Measurements from ENCODE around the gene WFDC2. TPM values are rescaled to one million over a fixed set of nuclear protein-coding genes. Genes with fewer than 3 reads are reported as not detected.

The WFDC2 gene
- total and polyA plus RNA-seq, 2 of the 8 experiments (the other 6 are each of a cell fraction or from before 2014, with no cell fraction given) = 77.9 to 137 TPM

GRCh38 chr20:45427236-45428149 is 42.1 kb upstream of the WFDC2 start:
- Histone ChIP-seq H3K56ac (replicated peaks; ENCODE audit: insufficient read length, low read depth, low read length) (no peak overlapping the region), H3K27me3 (replicated peaks in 1 of 4; ENCODE audit: control insufficient read depth in 3 of 4, extremely low read depth in 1 of 4, insufficient read depth in 3 of 4, low read length in 3 of 4) (no peaks in the 10 kb centered on the region), H3K27ac (ENCODE audit: low read depth, low read length) (no peak overlapping the region), H2BK15ac (ENCODE audit: low read length) (no peak overlapping the region), H2AFZ (ENCODE audit: low read length) (no peak overlapping the region), H3K18ac (ENCODE audit: extremely low read depth, low read length) (no peak overlapping the region), H2BK120ac (replicated peaks; ENCODE audit: low read depth, low read length) (no peak overlapping the region), H3K4me1 (replicated peaks in 1 of 4; ENCODE audit: control insufficient read depth in 3 of 4, insufficient read depth in 4 of 4, low read length in 3 of 4) (no peaks in the 10 kb centered on the region), H3K14ac (ENCODE audit: insufficient read length) (no peak overlapping the region), H3K4me3 (ENCODE audit: extremely low read depth in 1 of 4, insufficient read depth in 2 of 4, low read depth in 3 of 4, low read length in 4 of 4) (no peak overlapping the region), H3K36me3 (ENCODE audit: control insufficient read depth in 2 of 4, insufficient read depth in 4 of 4, low read length in 3 of 4) (peaks cover 5 to 15% (median 8%) of the 10 kb centered on the region in 4 experiments; a peak in 6 of 8 replicates), H2BK5ac (ENCODE audit: low read depth, low read length) (no peak overlapping the region), H3K9me3 (ENCODE audit: insufficient read depth in 2 of 2, low read depth in 1 of 2, low read length in 1 of 2) (no peaks in the 10 kb centered on the region), H3K79me2 (ENCODE audit: control insufficient read depth in 1 of 2, insufficient read depth in 2 of 2, low read length in 2 of 2) (no peaks in the 10 kb centered on the region), H3K23ac (ENCODE audit: insufficient read length) (no peak overlapping the region), H3K4ac (replicated peaks; ENCODE audit: insufficient read length, low read depth, low read length) (no peak overlapping the region), H2BK12ac (ENCODE audit: low read depth, low read length) (no peak overlapping the region), H3K79me1 (ENCODE audit: low read depth, low read length) (no peaks in the 10 kb centered on the region), H2AK5ac (ENCODE audit: low read depth, low read length) (no peak overlapping the region), H4K91ac (replicated peaks; ENCODE audit: insufficient read length, low read length) (no peak overlapping the region), H3K23me2 (ENCODE audit: low read depth, low read length) (no peaks in the 10 kb centered on the region; the same call in 1 of the 2 replicates), H4K5ac (ENCODE audit: insufficient read length, low read depth, low read length) (no peak overlapping the region), H4K8ac (ENCODE audit: extremely low read depth, insufficient read depth, low read length) (no peak overlapping the region), H4K20me1 (replicated peaks in 1 of 2; ENCODE audit: control insufficient read depth in 1 of 2, insufficient read depth in 2 of 2, low read length in 2 of 2) (peaks cover 2 to 3% of the 10 kb centered on the region in 2 experiments), H3K9ac (replicated peaks in 1 of 4; ENCODE audit: extremely low read depth in 1 of 4, low read depth in 3 of 4, low read length in 3 of 4) (no peak overlapping the region), H3K4me2 (ENCODE audit: insufficient read depth in 1 of 2, low read depth in 2 of 2, low read length in 2 of 2) (no peak overlapping the region), H2BK20ac (ENCODE audit: low read length) (no peak overlapping the region)
- ChIA-PET POLR2A (ENCODE audit: partially characterized antibody) (interaction anchor here (0.7 to 2.5 kb wide), 10 partner anchors 8 to 90 kb away, joined by 3 to 6 read pairs (median 4); partner anchors contain the start of gene PIGT), CTCF (ENCODE audit: partially characterized antibody) (interaction anchor here (0.7 to 2.6 kb wide), 9 partner anchors 9 to 64 kb away, joined by 3 to 17 read pairs (median 6); partner anchors contain the start of genes PIGT and SYS1)
- TF ChIP-seq CTBP2 (IDR thresholded peaks at IDR 0.05; ENCODE audit: borderline replicate concordance, insufficient read depth, insufficient read length, low read length) (no peak), TAF7 (optimal IDR thresholded peaks at IDR 0.05; ENCODE audit: borderline replicate concordance, low read depth, low read length) (no peak), CBX5 (IDR thresholded peaks at IDR 0.05; ENCODE audit: low read depth, low read length) (no peak), GTF2F1 (IDR thresholded peaks at IDR 0.05; ENCODE audit: borderline replicate concordance, low read depth, low read length) (no peak)
- no peak for FAIRE-seq
- DNase-seq (ENCODE audit: low read depth in 1 of 2, low spot score in 2 of 2) = no peak
- 88% methylated on average over 14 of the region's 14 CpGs; no CpG with 5 or more reads in 1 of the 2 experiments for WGBS, 2 experiments (ENCODE audit: extremely low coverage in 1 of 2, insufficient coverage in 1 of 2, insufficient read length in 1 of 2, insufficient replicate concordance in 2 of 2, low coverage in 1 of 2, low lambda C conversion rate in 2 of 2, missing lambda C conversion rate in 1 of 2)

Measured in H1 (cell line).